GM12873 (cell line): ENCODE measurements around the gene CHM.

Experiments used
- CTCF ChIP-seq: IDR thresholded peaks from 2 replicates; pipeline ENCODE4 v1.5.1; 2012; ENCODE audit warnings: low read depth, mild to moderate bottlenecking, moderate library complexity, low read length, control low read depth; ENCODE audit not compliant: insufficient read depth; ENCODE audit errors: missing control alignments

Gene CHM, protein sequence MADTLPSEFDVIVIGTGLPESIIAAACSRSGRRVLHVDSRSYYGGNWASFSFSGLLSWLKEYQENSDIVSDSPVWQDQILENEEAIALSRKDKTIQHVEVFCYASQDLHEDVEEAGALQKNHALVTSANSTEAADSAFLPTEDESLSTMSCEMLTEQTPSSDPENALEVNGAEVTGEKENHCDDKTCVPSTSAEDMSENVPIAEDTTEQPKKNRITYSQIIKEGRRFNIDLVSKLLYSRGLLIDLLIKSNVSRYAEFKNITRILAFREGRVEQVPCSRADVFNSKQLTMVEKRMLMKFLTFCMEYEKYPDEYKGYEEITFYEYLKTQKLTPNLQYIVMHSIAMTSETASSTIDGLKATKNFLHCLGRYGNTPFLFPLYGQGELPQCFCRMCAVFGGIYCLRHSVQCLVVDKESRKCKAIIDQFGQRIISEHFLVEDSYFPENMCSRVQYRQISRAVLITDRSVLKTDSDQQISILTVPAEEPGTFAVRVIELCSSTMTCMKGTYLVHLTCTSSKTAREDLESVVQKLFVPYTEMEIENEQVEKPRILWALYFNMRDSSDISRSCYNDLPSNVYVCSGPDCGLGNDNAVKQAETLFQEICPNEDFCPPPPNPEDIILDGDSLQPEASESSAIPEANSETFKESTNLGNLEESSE

GRCh38 chrX:86047174-86047935, at the start of gene CHM:
Gene CHM, minus strand, starts transcription at chrX:86047558. Its CDS starts 26 bp downstream, at chrX:86047532.
- no peak for TF ChIP-seq CTCF

- TF ChIP-seq CTCF = no peak
Observed at GRCh38 chrX:86078650-86079049, 31.3 kb upstream of the CHM start.

- TF ChIP-seq CTCF = no peak
Observed at GRCh38 chrX:86066998-86067397, 19.6 kb upstream of the CHM start.

GRCh38 chrX:86061407-86061806, 14.0 kb upstream of the CHM start:
- TF ChIP-seq CTCF = no peak

- no peak for TF ChIP-seq CTCF
Observed at GRCh38 chrX:86051741-86052140, 4.4 kb upstream of the CHM start.

DNA sequence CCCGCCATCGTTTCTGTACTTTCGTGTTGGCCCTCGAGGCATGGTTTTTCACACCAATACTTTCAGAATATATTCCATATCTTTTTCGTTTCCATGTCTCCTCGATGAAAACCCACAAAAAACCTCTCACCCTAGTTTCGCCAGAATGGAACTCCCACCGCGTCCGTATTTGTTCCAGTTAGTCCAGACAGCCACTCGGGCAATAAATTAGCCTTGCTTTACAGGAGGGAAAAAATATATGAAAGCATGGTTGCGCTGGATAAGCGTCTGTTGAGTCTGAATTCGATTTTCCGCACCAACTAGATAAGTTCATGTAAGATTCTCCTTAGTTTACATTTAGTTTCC, 550 bp upstream of the CHM start:
- no peak for TF ChIP-seq CTCF

DNA sequence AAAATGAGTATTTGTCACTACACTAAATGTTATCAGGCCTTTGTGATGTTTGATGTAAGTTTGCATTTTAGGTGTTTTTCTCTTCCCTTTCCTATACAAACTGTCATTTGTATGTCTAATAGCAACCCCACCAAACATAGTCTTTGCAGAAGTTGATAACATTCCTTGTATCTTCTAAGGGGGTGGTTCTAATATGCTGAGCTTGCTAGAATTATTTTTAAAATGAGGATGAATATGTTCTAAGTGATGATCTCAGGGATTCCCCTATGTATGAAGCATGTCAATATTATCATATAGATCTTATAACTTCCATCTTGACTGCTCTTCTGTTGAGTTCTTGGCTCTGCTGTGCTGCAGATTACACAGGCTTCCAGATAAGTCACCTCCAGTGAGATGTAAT, 3.1 kb downstream of the CHM start:
- TF ChIP-seq CTCF = no peak
